GM18858 (cell line): ENCODE measurements around the gene MERTK.

Experiments used
- ATAC-seq: cut with Tn5 transposase; IDR thresholded peaks from one replicate; pipeline ENCODE4 v1.9.1; 2021; ENCODE audit not compliant: unreplicated experiment

The MERTK gene

DNA sequence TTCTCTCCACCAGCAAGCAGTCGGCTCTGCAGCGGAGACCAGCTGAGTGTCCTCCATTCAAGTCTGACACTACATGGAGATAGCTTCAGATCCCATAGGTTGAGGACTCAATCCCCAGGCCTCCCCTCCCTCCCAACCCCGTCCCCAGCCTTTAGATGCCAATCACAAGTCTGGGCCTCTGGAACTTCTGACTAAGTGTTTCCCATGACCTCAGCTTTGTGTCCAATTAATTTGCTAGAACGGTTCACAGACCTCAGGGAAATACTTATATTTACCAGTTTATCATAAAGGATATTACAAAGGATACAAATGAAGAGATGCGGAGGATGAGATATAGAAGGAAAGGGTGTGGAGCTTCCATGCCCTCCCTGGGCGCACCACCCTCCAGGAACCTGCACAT is 77.4 kb downstream of the MERTK start:
- ATAC-seq, result no peak

DNA sequence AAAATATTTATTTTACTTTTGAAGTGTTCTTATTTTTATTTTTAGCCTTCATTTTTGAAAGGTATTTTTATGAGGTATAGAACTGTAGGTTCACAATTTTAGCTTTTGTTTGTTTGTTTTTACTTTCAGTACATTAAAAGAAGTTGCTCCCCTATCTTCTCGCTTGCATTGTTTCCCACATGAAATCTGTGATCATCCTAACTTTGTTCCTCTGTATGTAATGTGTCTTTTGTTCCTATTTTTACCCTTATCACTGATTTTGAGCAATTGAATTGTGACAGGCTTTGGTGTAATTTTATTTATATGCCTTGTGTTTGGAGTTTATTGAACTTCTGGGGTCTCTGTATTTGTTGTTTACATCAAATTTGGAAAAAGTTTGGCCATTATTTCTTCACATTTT is 78.8 kb downstream of the MERTK start:
- ATAC-seq, result no peak

DNA sequence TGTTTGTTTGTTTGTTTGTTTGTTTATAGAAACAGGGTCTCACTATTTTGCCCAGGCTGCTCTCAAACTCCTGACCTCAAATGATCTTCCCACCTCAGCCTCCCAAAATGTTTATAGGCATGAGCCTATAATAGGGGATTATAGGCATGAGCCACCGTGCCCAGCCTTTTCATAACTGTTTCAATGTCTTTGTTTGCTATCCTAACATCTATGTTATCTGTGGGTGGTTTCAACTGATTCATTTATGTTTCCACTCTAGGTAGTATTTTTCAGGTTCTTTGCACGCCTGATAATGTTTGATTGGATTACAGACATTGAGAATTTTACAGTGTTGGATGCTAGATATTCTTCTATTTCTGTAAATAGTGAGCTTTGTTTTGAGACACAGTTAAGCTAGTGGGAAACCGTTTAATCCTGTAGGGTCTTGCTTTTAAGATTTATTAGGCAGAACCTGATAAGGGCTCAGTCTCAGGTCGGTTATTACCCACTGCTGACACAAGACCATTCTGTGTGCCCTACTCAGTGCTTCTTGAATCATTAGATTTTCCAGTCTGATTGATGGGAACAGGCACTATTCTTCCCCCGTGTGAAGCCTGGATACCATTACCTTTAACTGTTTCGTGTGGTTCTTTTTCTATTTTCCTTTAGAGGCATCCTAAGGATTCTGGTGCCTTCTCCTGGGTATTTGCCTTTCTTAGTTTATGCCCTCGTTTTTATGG is 80.2 kb downstream of the MERTK start:
- ATAC-seq, result no peak

DNA sequence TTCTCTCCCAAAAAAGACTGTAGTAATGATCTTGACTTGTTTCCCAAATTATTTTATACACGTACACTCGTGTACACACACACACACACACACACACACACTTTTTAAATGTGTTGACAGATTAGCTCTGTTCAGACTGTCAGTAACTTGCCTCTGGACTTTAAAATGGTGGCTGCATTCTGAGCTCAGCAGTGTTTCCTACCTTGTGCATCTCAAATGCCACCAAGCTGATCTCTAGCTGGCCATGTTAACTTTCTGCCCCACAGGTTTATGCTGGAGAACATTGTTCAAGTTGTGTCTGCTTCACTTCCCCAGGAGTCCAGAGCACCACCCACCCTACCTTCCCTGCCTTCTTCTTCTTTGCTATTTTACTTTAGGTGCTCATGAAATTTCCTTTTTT is 83.3 kb downstream of the MERTK start:
- ATAC-seq, result no peak

DNA sequence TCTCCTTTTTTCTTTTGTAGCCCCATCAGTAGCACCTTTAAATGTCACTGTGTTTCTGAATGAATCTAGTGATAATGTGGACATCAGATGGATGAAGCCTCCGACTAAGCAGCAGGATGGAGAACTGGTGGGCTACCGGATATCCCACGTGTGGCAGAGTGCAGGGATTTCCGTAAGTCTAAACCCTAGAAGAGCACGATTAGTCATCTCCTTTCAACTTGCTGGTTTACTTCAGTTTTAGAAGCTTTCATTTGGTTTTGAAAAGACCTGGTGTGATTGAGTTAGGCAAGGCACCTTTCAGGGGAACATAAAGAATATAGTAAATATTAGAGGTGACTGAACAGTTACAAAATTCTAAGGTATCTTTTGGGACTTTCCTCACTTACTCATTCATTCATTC is 84.4 kb downstream of the MERTK start:
- no peak for ATAC-seq

DNA sequence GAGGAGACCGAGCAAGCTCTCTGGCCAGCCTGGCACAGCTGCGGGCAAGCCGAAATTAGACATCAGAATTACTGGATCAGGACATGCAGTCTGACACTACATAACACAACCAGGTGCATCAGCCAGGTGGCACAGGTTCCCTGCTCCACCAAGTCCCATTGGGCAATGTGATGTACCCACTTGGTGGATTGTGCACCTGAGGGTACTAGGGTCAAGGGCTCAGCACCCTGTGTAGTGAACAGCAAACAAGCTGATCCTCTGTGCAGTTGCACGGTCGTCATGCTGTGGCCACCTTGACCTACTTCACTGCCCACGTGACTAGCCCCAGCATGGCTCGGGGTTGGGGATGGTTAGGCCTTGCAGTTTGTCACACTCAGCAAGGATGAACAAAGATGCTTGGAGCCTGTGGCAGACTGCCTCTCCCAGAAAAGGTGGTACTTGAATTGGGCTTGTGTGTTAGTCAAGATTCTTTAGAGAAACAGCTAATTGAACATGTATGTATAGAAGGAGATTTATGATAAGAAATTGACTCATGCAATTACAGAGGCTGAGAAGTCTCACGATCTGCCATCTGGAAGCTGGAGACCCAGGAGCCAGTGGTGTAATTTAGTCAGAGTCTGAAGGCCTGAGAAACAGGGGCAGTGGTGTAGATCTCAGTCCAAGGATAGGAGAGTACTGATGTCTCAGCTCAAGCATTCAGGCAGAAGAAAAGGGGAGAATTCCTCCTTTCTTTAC is 85.2 kb downstream of the MERTK start:
- no peak for ATAC-seq

DNA sequence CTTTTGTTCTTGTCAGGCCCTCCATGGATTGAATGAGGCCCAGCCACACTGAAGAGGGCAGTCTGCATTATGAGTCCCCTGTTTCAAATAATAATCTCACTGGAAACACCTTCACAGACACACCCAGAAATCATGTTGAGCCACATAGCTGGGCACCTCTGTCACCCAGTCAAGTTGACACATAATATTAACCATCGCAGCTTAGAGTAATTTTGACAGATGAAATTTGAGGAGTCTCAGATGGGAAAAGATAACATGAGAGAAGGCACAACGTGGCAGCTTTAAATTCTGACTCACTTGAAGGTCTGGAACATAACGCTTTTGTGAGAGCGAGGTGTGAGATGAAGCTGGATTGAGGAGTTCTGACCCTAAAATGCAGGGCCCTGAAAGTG is 85.8 kb downstream of the MERTK start:
- no peak for ATAC-seq

DNA sequence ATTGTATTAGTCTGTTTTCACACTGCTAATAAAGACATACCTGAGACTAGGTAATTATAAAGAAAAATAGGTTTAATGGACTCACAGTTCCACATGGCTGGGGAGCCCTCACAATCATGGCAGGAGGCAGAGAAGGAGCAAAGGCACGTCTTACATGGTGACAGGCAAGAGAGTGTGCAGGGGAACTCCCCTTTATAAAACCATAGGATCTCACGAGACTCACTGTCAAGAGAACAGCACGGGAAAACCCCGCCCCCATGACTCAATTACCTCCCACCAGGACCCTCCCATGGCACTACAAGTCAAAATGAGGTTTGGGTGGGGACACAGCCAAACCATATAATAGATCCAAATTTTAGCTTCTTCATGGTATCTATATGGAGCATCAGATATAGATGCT is 87.1 kb downstream of the MERTK start:
- no peak for ATAC-seq

DNA sequence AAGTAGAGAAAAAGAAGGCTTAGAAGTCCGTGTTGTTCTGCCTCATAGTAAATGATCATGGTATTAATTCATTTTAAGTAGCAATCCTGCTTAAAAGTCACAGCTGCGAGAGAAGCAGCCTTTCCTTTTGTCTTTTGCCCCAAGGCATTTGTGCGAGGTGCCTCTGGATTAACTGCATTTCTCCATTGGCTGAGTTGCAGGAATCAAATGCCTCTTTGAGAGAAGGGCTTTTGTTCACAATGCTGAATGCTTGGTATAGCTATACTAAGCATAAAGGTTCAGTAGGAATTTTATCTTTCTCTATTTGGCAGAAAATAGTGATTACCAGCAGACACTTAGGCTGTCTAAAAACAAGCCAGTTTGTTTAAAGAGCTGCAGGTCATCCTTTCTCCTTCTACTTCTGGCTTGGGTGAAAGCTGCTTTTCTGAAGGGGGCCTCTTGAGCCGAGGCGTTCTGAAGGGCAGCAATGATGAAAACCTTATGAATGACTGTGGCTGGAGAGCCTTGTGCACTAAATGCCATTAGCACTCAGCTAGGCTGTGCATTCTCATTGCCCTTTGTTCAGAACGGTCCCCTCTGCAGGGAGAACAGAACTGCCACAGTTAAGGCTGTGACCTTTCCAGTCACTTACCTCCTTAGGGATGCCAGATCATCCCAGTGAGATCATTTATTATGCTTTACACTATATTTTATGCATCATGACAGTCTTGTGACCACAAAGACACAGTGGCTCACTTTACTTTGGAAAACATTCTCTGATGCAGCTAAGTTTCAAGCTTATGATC is 87.9 kb downstream of the MERTK start:
- no peak for ATAC-seq

DNA sequence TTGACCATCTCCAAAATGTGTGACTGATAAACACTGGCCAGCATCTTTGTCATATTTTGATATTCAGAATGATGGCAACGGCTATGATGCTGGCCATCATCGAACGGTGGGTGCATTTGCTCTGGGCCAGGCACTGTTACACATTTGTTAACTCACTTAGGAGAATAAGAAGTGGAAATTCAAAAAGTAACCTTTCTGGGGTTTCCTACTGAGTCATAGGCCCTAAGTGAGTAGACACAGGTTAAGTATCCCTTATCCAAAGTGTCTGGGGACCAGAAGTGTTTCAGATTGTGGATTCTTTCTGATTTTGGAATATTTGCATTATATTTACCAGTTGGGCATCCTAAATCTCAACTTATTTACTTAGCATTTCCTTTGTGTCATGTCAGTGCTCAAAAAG is 92.0 kb downstream of the MERTK start:
- no peak for ATAC-seq

DNA sequence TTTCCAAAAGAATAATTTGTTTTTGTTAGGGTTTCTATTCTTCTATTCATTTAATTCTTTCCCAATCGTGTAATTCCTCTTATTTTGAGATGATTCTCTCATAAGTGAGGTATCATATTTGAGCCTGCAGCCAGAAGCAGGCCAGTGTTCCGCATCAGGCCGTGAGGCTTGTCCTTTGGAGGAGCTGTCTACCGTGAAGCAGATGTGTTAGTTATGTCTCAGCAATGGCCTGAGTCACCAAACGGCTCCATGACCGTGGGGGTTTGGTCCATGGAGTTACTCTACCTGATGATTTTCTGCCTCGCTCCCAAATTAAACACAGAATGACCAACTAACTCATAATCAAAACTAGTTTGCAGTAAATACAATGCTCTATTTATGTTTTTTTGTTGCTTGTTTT is 92.4 kb downstream of the MERTK start:
- ATAC-seq, result no peak

DNA sequence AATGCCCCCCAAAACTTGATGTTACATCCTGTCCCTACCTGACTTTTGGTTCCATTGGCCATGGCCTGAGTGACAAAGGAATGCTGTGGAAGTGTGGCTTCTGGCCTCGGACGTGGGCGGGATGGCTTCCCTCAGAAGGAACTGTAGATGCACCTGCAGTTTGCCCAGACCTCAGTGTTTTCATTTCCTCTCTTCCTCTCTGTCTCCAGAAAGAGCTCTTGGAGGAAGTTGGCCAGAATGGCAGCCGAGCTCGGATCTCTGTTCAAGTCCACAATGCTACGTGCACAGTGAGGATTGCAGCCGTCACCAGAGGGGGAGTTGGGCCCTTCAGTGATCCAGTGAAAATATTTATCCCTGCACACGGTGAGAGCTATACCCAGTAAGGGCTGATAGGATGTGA is 95.6 kb downstream of the MERTK start:
- ATAC-seq, result no peak

DNA sequence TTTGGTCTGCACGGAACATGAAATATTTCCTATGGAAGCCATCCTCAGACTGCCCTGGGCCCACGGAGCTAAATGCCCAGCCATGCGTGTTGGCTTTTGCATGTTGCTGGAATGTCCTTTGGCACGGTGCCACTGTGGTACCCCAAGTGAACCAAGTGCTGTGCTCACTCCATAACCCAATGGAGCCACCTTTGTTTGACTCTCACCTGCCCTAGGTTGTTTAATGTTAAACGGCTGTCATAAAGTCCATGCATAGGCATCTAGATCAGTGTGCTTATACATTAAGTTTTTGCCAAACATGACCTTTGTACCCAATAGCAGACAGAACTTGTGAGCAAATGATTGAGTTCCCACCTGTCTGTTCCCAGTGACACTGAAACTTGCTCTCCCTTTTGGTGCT is 96.7 kb downstream of the MERTK start:
- ATAC-seq, result no peak

DNA sequence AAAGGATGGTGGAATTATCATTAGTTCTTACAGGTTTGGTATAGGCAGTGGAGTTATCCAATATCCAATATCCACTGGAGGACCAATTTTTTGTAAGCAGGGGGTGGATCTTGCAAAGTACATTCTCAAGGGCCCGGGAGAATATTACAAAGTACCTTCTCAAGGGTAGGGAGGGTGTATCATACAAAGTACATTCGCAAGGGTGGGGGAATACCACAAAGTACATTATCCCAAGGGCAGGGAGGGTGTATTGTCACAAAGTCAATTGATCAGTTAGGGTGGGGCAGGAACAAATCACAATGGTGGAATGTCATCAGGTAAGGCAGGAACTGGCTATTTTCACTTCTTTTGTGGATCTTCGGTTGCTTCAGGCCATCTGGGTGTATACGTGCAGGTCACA is 101.4 kb downstream of the MERTK start:
- ATAC-seq, result no peak

DNA sequence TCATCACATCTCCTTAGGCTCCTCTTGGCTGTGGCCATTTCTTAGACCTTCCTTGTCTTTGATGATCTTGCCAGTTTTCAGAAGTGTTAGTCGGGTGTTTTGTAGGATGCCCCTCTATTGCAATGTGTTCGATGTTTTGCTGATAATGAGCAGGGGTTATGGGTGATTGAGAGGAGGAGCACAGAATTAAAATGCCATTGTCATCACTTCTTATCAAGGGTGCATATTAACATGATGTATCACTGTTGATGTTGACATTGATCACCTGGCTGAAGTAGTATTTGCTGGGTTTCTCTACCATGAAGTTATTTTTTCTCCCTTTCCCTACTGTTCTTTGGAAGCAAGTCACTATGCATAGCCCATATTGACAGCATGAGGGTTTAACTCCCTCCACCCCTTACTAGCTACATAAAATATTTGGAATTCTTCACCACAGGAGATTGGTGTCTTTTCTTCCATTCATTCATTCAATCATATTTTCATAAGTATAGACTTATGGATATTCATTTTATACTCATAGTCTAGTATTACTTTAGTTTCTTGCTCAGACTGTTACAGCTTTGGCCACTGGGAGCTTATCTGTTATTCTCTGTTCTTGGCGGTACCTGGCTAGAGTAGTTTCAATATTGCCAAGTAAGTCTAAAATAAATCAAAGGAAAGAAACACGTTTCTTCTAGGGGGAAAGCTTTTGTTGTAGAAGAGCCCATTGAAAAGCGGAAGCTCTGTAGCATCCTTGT is 102.2 kb downstream of the MERTK start:
- ATAC-seq, result no peak

DNA sequence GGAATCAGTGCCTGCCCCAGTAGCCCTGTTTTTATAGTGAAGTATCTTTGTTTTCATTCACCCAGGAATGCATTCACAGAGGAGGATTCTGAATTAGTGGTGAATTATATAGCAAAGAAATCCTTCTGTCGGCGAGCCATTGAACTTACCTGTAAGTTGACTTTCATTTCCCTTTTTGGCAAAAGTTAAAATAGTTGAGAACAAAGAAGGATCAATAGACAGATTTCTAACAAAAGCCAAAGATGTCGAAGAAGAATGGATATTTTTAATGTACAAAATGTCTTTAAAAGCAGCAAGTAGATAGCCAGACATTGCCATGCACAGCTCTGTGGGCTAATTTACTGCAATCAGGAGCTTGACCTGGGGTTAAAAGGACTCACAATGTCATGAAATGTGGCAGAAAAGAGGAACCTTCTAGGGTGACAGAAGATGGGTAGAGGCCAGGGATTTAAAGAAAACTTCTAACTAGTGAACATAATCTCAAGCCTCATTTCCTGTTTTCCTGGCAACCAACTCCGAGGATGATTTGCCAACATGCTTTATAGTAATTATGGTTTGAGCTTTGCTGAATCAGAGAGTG is 102.8 kb downstream of the MERTK start:
- ATAC-seq, result no peak

DNA sequence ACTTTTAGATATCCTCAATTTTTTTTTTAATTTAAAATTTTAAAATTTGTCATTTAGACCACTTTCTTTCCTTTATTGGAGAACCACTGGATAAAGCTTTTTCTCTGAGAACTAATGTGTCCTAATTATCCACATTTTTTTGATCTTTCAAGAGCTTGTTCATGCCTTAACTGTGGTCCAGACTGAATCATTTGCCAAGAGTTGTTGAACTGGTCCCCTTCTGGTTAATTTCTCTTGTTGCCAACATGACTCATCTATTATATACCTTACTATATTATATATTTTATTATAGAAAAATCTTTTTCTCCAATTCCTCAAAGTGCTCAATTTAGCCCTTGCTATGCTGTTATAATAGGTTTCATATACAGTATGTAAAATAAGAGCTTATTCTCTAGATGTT is 103.5 kb downstream of the MERTK start:
- ATAC-seq, result no peak

DNA sequence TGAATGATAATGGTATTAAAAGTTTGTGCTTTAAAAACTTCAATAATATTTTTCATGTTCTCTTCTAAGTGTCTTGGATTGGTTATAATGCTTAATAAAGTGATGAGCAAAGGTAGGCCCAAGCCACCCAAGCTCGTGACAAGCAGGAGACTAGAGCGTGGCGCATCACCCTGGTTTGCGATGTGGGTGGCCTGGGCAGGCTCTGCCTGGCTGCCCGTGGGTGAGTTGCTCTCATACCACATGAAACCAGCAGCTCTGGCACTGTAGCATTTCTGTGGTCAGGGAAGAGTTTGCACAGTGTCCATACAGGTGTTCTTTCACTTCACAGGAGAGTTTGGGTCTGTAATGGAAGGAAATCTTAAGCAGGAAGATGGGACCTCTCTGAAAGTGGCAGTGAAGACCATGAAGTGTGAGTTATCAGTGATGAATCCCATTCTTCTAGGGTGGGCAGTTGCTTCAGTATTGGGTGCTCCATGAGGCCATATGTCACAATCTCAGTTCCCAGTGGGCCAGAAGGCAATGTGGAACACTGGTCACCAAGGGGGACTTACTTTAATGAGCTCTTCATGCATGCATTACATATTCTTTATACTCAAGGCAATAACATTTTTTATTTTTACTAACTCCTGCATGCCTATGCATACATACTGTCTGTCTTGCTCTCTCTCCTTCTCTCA is 105.3 kb downstream of the MERTK start:
- ATAC-seq, result no peak

DNA sequence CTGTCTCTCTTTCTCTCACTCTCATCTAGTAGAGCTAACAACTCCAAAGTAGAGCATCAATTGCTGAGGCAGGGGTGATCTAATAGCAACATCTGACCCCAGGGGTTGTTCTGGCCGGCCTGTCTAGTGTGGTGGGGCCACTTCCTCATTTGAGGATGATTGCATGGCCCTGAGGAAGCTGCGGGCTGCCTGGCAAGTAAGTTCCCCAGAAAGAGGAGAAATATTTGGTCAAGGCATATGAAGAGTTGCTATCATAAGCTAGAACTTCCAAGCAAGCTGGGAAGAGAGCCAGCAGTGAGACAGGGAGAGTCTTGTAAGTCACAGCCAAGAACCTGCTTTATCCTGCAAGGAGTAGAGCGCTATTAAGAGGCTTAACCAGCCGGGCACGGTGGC is 105.8 kb downstream of the MERTK start:
- no peak for ATAC-seq

DNA sequence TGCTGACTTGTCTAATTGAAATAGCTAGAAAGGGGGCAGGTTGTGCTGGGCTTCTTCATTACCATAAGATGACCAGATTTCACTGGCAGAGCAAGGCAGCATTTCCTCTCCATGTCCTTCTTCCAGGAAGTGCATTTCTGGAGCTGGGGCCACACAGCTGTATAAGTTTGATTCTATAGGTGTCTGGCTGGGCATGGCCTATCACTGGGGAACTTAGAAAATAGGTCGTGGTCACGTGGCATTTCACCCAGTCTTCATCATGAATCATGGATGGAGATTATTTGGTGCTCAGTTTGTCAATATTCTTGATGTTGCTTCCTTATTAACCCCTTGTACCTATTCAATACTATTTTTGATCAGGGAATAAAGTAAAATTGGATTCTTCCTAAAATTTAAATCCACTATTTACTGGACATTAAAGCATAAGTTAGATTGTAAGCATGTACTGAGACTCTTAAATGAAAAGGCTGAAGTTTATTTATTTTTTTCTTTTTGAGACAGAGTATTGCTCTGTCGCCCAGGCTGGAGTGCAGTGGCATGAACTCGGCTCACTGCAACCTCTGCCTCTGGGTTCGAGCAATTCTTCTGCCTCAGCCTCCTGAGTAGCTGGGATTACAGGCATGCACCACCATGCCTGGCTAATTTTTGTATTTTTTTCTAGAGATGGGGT is 107.1 kb downstream of the MERTK start:
- ATAC-seq, result no peak
